Type B pancreatic cell (in vitro differentiated cells): ENCODE results near the gene KIRREL3. TPM values are rescaled to one million over a fixed set of nuclear protein-coding genes. Genes with fewer than 3 reads are reported as not detected.

Source experiments
- DNase-seq: peaks from one replicate; pipeline ENCODE4 v3.0.0; 2021; ENCODE audit warnings: mixed read lengths; ENCODE audit not compliant: unreplicated experiment; ENCODE audit errors: extremely low spot score
- H3K27ac Mint-ChIP-seq: 2 replicates; pipeline ENCODE4 v1.8.0; 2021; ENCODE audit warnings: mild to moderate bottlenecking, mixed read lengths
- H3K27me3 Mint-ChIP-seq: 2 replicates; pipeline ENCODE4 v1.8.0; 2021; ENCODE audit warnings: mixed read lengths
- H3K36me3 Mint-ChIP-seq: 2 replicates; pipeline ENCODE4 v1.8.0; 2021; ENCODE audit warnings: mixed read lengths
- H3K4me1 Mint-ChIP-seq: one replicate; pipeline ENCODE4 v1.8.0; 2021; ENCODE audit warnings: mixed read lengths; ENCODE audit not compliant: unreplicated experiment
- H3K4me3 Mint-ChIP-seq: 2 replicates; pipeline ENCODE4 v1.8.0; 2021; ENCODE audit warnings: mild to moderate bottlenecking, mixed read lengths
- H3K9me3 Mint-ChIP-seq: 2 replicates; pipeline ENCODE4 v1.8.0; 2021; ENCODE audit warnings: mixed read lengths
- CTCF ChIP-seq: fragments of 200-600 bp; sonication (generic); conservative IDR thresholded peaks from 2 replicates; pipeline ENCODE4 v1.5.0; 2021; ENCODE audit warnings: antibody characterized with exemption, mild to moderate bottlenecking
- total RNA-seq: library from RNA; stranded (reverse); gene quantifications from 2 replicates; pipeline ENCODE4 v1.2.1, GENCODE V29; 2021; ENCODE audit warnings: low replicate concordance

Gene KIRREL3
- total RNA-seq, 1 donor from 2014 or later: 4.1 TPM

- DNase-seq: no peak
- Mint-ChIP-seq H3K36me3 (peaks cover 7% of the 10 kb centered on the region), H3K4me3 (no peak overlapping the region), H3K4me1 (peaks cover 20% of the 10 kb centered on the region), H3K9me3 (peaks cover 4% of the 10 kb centered on the region), H3K27me3 (no peaks in the 10 kb centered on the region), H3K27ac (no peak overlapping the region)
- no peak for TF ChIP-seq CTCF
Measured at GRCh38 chr11:126394036-126394435, 606.5 kb downstream of the KIRREL3 start.

GRCh38 chr11:126393143-126393542 lies 607.4 kb downstream of the KIRREL3 start:
- Mint-ChIP-seq H3K36me3 (peaks cover 7% of the 10 kb centered on the region), H3K27me3 (no peaks in the 10 kb centered on the region), H3K4me3 (no peak overlapping the region), H3K27ac (no peak overlapping the region), H3K9me3 (peaks cover 4% of the 10 kb centered on the region), H3K4me1 (peaks cover 20% of the 10 kb centered on the region)
- DNase-seq: no peak
- no peak for TF ChIP-seq CTCF

GRCh38 chr11:126392633-126393013 lies 607.9 kb downstream of the KIRREL3 start:
- Mint-ChIP-seq H3K27me3 (no peaks in the 10 kb centered on the region), H3K4me1 (peaks cover 25% of the 10 kb centered on the region), H3K36me3 (peaks cover 7% of the 10 kb centered on the region), H3K9me3 (peaks cover 4% of the 10 kb centered on the region), H3K4me3 (no peak overlapping the region), H3K27ac (peak overlapping the region; percentile 11)
- TF ChIP-seq CTCF: no peak
- no peak for DNase-seq

GRCh38 chr11:126391970-126392632 lies 608.5 kb downstream of the KIRREL3 start:
- Mint-ChIP-seq H3K36me3 (peaks cover 7% of the 10 kb centered on the region), H3K27ac (peak overlapping the region; percentile 11), H3K4me1 (peaks cover 24% of the 10 kb centered on the region), H3K9me3 (peaks cover 4% of the 10 kb centered on the region), H3K27me3 (no peaks in the 10 kb centered on the region), H3K4me3 (no peak overlapping the region)
- TF ChIP-seq CTCF: no peak
- DNase-seq: no peak

- Mint-ChIP-seq H3K9me3 (no peaks in the 10 kb centered on the region), H3K4me1 (peaks cover 25% of the 10 kb centered on the region), H3K27ac (no peak overlapping the region), H3K4me3 (no peak overlapping the region), H3K36me3 (peaks cover 3% of the 10 kb centered on the region), H3K27me3 (no peaks in the 10 kb centered on the region)
- TF ChIP-seq CTCF: no peak
- no peak for DNase-seq
Measured at GRCh38 chr11:126391286-126391954, 609.1 kb downstream of the KIRREL3 start.
